ENCODE measurements around the gene CAMTA1. TPM values are rescaled to one million over a fixed set of nuclear protein-coding genes. Genes with fewer than 3 reads are reported as not detected.

CAMTA1 gene
- polyA plus RNA-seq, 1 donor (not counting 4 experiments of a cell fraction or from before 2014, with no cell fraction given): 51.4 TPM

- no peaks in the 10 kb centered on the region for H3K9me3 ChIP-seq (ENCODE audit: control insufficient read depth, low read depth, low read length)
- no peaks in the 10 kb centered on the region for H4K20me1 ChIP-seq (ENCODE audit: control insufficient read depth, extremely low read depth, insufficient read depth, low read length)
- peak within 1 kb of the TSS; percentile 66 for H2AFZ ChIP-seq (ENCODE audit: control insufficient read depth, low read length)
- no peaks in the 10 kb centered on the region for H3K27me3 ChIP-seq (ENCODE audit: control insufficient read depth, extremely low read depth, insufficient read depth, low read length)
- peak within 1 kb of the TSS; percentile 26 for H3K27ac ChIP-seq (ENCODE audit: control insufficient read depth, insufficient read depth, low read length)
- no peaks in the 10 kb centered on the region for H3K79me2 ChIP-seq (ENCODE audit: control insufficient read depth, insufficient read depth, low read length)
- FAIRE-seq (no peak), DNase-seq (ENCODE audit: low read depth, low spot score) (peak; percentile 75)
- no peaks in the 10 kb centered on the region for H3K9me1 ChIP-seq (ENCODE audit: control insufficient read depth, extremely low read depth, insufficient read depth, low read length)
- peak within 1 kb of the TSS; percentile 42 to 66 (median 62) for H3K4me3 ChIP-seq (ENCODE audit: control insufficient read depth in 2 of 3, extremely low read depth in 1 of 3, insufficient read depth in 2 of 3, low read depth in 1 of 3, low read length in 3 of 3)
- H3K36me3 ChIP-seq (ENCODE audit: control insufficient read depth in 2 of 2, extremely low read depth in 1 of 2, insufficient read depth in 2 of 2, low read length in 2 of 2): peaks cover 7 to 12% of the 10 kb centered on the region in 2 experiments
- H3K4me1 ChIP-seq (ENCODE audit: control insufficient read depth, extremely low read depth, insufficient read depth, low read length): peaks cover 7% of the 10 kb centered on the region
- peak within 1 kb of the TSS; percentile 73 for H3K9ac ChIP-seq (ENCODE audit: control insufficient read depth, extremely low read depth, insufficient read depth, low read length)
- TF ChIP-seq EZH2 (IDR thresholded peaks at IDR 0.05; ENCODE audit: low read length): no peak
- TF ChIP-seq CTCF (optimal IDR thresholded peaks at IDR 0.05 in 1 of 3, IDR thresholded peaks at IDR 0.05 in 1 of 3, conservative IDR thresholded peaks at IDR 0.05 in 1 of 3; ENCODE audit: extremely low read depth in 1 of 3, insufficient read depth in 2 of 3, low read length in 3 of 3): no peak
- dilution Hi-C loops (cut with MboI; ENCODE audit: extremely low pct_ligation_motif_present, low sequenced_read_pairs): no loop called here
- peak within 1 kb of the TSS; percentile 74 for H3K4me2 ChIP-seq (ENCODE audit: control insufficient read depth, extremely low read depth, insufficient read depth, low read depth, low read length)
These were observed 998.7 kb downstream of the CAMTA1 start, which contains the start of gene PER3 for GRCh38 chr1:7783826-7784491. TSS of gene PER3 (plus strand) at chr1:7784291. CDS start at chr1:7784878, 587 bp downstream.

- TF ChIP-seq EZH2 (IDR thresholded peaks at IDR 0.05; ENCODE audit: low read length) (no peak), CTCF (optimal IDR thresholded peaks at IDR 0.05 in 1 of 3, IDR thresholded peaks at IDR 0.05 in 1 of 3, conservative IDR thresholded peaks at IDR 0.05 in 1 of 3; ENCODE audit: extremely low read depth in 1 of 3, insufficient read depth in 2 of 3, low read length in 3 of 3) (no peak)
- Histone ChIP-seq H2AFZ (ENCODE audit: control insufficient read depth, low read length) (peak overlapping the region; percentile 66), H3K4me2 (ENCODE audit: control insufficient read depth, extremely low read depth, insufficient read depth, low read depth, low read length) (peak overlapping the region; percentile 70), H3K4me1 (ENCODE audit: control insufficient read depth, extremely low read depth, insufficient read depth, low read length) (peaks cover 7% of the 10 kb centered on the region), H3K27me3 (ENCODE audit: control insufficient read depth, extremely low read depth, insufficient read depth, low read length) (no peaks in the 10 kb centered on the region), H3K4me3 (ENCODE audit: control insufficient read depth in 2 of 3, extremely low read depth in 1 of 3, insufficient read depth in 2 of 3, low read depth in 1 of 3, low read length in 3 of 3) (peak overlapping the region; percentile 41 to 66 (median 62)), H3K9me3 (ENCODE audit: control insufficient read depth, low read depth, low read length) (no peaks in the 10 kb centered on the region), H3K27ac (ENCODE audit: control insufficient read depth, insufficient read depth, low read length) (peak overlapping the region; percentile 26), H3K9ac (ENCODE audit: control insufficient read depth, extremely low read depth, insufficient read depth, low read length) (peak overlapping the region; percentile 73), H3K9me1 (ENCODE audit: control insufficient read depth, extremely low read depth, insufficient read depth, low read length) (no peaks in the 10 kb centered on the region), H3K79me2 (ENCODE audit: control insufficient read depth, insufficient read depth, low read length) (no peaks in the 10 kb centered on the region), H4K20me1 (ENCODE audit: control insufficient read depth, extremely low read depth, insufficient read depth, low read length) (no peaks in the 10 kb centered on the region), H3K36me3 (ENCODE audit: control insufficient read depth in 2 of 2, extremely low read depth in 1 of 2, insufficient read depth in 2 of 2, low read length in 2 of 2) (peaks cover 7 to 10% of the 10 kb centered on the region in 2 experiments)
- dilution Hi-C loops (cut with MboI; ENCODE audit: extremely low pct_ligation_motif_present, low sequenced_read_pairs): no loop called here
- FAIRE-seq (no peak), DNase-seq (ENCODE audit: low read depth, low spot score) (no peak)
These were observed 999.3 kb downstream of the CAMTA1 start for GRCh38 chr1:7784492-7785071.

Data from keratinocyte (primary cell).